GM18520 (cell line): Measurements from ENCODE around the gene RAB34.
A peak's percentile ranks its signal among the peaks of the same experiment; 100 is the strongest.
"Not testable (repeated sequence)": the region's sequence is repeated elsewhere in the genome, so short reads cannot be mapped to it uniquely, and the experiment has no call there.

Experiments used
- ATAC-seq: cut with Tn5 transposase; IDR thresholded peaks from one replicate; pipeline ENCODE4 v1.9.1; 2021; ENCODE audit not compliant: unreplicated experiment

The RAB34 gene

DNA sequence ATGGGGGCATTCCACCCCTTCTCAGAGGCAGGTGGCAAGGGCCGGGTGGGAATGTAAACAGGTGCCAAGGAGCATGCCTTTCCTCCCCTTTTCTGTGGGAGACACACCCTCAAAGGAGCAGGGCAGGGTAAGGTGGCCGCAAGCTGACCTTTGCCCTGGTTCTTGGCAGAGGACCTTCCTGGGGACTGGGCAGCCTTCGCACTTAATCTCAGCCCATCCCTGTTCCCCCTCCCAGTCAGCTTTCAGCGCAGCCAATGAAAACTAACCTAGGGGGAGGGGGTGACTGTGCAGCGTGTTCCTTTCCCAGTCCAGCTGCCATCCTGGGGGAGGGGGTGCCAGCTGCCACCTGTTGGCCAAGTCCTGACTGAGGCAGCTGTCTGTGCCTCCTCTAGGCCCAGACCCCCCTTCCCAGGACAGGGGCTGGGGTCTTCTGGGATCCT lies 29.0 kb upstream of the RAB34 start:
- ATAC-seq, result no peak

- no peak for ATAC-seq
Observed at GRCh38 chr17:28745786-28746411, 28.2 kb upstream of the RAB34 start.

DNA sequence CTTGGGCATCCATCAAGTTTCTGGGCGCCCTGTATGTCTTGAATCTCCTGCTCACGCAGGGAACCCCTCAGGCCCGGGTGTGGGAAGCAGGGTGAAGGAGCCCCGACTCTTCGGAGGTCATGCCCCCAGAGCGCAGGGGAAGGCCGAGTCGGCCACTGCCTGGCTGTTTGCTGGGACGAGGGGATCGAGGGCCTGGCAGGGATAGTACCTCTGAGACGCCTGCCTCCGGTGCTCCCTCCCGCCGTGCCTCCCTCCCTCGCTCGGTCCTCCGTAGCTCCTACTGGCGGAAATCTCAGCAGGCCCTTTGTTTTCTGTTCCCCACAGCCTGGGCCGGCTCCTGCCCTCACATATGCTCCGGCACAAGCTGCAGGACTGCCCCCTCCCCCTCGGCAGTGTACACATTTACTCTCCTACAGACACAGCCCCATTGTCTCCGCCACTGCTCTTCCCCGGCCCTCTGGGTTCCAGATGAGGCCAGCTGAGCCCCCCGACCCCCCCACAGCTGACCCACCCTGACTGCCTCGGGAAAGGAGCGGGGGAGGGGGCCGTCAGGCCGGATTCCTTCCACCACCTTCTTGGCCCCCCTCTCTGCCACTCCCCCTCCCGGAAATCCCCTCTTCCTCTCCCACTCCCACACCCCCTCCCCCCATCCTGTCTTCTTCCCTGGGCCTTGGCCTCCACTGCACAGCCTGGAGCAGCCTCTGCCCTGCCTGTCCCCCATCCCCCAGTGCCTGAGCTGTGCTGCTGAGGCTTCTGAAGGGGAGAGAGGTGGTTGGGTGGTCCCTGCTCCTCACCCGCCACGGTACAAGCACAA lies 27.5 kb upstream of the RAB34 start:
- no peak for ATAC-seq

GRCh38 chr17:28744104-28744971 lies 26.7 kb upstream of the RAB34 start:
- ATAC-seq, result peak; percentile 25

DNA sequence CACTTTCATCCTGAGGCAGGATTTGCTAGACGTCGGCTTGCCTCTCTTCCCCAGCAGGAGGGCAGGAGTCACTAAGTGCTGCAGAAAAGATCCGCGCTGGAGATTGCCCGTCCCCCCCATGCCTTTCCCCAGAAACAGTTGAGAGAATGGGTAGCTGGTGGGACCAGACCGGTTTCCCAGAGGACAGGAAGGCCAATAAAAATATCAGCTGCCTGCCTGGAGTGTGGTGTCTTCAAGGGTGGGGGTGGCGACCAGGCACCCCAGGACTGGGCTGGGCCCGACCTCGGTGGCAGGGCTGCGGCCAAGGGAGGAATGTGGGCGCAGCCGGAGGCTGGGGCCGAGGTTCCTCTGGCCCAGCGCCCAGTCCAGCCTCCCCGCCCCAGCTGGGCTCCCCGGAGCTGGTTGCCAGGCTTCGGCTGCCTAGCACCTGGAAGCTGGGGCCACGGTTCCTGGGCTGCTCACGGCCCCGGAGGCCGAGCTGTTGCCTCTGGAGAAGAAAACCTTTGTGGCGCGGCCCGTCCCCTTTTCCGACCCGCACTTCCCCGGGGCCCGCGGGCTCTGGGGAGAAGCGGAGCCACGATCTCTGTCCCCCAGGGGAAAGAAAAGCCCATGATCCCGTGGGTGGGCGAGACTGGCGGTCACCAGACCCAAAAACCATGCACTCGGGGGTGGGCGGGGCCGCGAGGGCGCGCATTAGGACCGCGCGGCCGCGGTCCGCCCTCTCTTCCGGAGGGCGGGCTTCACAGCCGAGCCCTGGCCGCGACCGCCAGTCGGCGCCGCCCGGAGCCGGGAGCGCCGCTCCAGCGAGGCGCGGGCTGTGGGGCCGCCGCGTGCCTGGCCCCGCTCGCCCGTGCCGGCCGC lies 25.8 kb upstream of the RAB34 start, which contains the start of gene TRAF4:
Gene TRAF4, plus strand, starts transcription at position 769 of the 861 bp plus-strand sequence. CDS start 102 bp downstream, outside the sequence.
- ATAC-seq, result peak; percentile 40

DNA sequence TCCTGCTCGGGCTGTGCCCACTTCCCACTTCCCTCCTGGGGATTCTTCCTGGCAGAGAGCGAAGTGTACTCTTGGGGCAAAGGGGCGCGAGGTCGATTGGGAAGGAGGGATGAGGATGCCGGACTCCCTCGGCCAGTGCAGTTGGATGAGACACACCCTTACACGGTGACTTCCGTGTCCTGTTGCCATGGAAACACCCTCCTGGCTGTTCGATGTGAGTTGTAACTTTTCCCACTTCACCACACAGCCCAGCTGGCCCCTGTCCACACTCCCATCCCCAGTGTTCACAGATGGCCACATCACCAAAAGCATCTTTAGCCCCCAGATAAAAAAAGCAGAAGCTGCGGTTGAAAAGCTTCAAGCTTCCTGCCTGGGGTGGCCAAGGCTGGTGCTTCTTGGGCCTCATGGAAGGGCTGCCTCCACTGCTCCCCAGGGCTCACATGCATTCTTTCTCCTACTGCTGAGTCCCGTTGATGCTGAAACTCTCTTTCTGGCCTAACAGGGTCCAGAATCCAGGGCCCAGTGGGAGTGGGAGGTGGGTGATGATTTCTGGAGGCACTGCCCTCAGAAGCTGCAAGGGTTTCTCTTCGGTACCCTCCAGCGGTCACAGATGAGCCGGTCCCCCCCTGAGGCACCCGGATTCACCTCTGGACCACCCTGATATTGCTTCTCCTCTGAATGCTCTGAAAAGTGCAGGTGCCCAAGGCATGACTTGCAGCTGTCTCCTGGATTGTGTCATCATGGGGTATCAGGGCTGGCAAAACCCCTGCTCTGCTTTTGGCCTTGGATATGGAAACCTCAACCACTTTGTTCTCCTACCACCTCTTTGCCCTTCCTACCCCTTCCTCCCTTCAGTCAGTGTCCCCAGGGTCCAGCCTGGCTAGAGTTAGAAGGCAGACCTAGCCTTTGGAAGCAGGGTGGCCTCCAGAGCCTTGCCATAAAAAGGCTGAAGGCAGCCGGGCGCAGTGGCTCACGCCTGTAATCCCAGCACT lies 24.0 kb upstream of the RAB34 start:
- no peak for ATAC-seq

- no peak for ATAC-seq
Observed at GRCh38 chr17:28740406-28741357, 23.0 kb upstream of the RAB34 start.

DNA sequence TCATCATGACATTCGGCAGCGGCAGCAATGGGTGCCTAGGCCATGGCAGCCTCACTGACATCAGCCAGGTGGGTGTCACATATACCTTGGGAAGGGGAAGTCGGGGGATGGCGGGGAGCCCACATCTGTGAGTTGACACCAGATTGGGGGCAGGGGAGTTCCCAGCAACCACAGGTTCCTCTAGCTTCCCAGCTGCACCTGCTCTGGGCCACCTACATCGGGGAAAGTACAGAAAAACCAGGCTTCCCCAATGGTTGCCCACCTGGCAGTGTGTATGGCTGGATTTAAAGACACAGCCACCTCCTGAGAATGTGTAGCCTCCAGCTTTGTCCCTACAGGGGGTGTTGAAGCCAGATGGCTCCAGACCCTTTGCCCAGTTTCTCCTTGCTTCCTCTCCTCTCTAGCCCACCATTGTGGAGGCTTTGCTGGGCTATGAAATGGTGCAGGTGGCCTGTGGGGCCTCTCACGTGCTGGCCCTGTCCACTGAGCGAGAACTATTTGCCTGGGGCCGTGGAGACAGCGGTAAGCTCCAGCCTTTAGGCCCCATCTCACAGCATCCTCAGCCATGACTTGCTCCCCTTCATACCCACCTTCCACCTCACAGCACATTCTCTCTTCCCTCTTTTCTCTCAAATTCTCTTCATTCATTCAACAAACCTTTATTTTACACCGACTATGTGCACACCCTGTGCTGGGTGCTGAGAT lies 21.2 kb upstream of the RAB34 start:
- peak; percentile 23 for ATAC-seq

GRCh38 chr17:28737770-28738679 lies 20.4 kb upstream of the RAB34 start:
- ATAC-seq, result peak; percentile 57

DNA sequence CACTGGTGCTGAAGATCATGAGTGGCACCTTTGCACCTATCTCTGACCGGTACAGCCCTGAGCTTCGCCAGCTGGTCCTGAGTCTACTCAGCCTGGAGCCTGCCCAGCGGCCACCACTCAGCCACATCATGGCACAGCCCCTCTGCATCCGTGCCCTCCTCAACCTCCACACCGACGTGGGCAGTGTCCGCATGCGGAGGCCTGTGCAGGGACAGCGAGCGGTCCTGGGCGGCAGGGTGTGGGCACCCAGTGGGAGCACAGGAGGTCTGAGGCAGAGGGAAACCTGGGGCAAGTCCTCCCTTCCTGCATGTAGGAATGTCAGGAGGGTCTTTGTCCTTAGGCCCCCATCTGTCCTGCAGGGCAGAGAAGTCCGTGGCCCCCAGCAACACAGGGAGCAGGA lies 19.6 kb upstream of the RAB34 start:
- no peak for ATAC-seq

DNA sequence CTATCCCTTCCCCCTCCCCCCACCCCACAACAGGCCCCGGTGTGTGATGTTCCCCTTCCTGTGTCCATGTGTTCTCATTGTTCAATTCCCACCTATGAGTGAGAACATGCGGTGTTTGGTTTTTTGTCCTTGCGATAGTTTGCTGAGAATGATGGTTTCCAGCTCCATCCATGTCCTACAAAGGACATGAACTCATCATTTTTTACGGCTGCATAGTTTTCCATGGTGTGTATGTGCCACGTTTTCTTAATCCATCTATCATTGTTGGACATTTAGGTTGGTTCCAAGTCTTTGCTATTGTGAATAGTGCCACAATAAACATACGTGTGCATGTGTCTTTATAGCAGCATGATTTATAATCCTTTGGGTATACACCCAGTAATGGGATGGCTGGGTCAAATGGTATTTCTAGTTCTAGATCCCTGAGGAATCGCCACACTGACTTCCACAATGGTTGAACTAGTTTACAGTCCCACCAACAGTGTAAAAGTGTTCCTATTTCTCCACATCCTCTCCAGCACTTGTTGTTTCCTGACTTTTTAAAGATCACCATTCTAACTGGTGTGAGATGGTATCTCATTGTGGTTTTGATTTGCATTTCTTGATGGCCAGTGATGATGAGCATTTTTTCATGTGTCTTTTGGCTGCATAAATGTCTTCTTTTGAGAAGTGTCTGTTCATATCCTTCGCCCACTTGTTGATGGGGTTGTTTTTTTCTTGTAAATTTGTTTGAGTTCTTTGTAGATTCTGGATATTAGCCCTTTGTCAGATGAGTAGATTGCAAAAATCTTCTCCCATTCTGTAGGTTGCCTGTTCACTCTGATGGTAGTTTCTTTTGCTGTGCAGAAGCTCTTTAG lies 18.5 kb upstream of the RAB34 start:
- not testable (repeated sequence) for ATAC-seq

DNA sequence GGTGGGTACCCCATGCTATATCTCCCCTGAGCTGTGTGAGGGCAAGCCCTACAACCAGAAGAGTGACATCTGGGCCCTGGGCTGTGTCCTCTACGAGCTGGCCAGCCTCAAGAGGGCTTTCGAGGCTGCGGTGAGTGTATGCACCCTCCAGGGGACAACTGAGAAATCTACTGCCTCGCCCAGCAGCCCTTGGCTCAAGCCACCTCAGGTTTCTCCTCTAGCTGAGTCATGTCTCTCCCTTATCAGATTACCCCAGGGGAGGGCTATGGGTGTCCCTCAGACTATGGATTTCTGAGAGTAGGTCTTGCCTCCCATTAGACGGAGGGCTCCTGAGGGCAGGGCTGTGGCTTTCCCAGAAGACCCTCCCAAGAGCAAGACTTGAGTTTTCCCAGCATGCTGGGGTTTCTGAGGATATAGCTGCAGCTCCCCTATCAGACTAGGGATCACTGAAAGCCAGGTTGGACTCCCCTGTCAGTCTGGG lies 17.6 kb upstream of the RAB34 start:
- no peak for ATAC-seq

- ATAC-seq, result no peak
Observed at GRCh38 chr17:28734712-28735241, 17.1 kb upstream of the RAB34 start.

GRCh38 chr17:28733346-28733745 lies 15.7 kb upstream of the RAB34 start:
- no peak for ATAC-seq

DNA sequence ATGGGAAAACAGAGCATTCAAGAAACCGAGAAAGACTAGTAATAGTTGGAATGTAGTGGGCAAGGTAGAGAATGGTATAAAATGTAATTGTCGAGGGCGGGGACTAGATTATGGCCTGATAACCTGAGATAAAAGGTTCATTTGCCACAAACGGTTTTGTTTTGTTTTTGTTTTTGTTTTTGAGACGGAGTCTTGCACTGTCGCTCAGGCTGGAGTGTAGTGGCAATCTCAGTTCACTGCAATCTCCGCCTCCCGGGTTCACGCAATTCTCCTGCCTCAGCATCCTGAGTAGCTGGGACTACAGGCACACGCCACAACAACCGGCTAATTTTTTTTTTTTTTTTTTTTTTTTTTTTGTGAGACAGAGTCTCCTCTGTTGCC lies 12.3 kb upstream of the RAB34 start:
- no peak for ATAC-seq
